ENCODE data around the gene ATN1.

ATN1 gene

GRCh38 chr12:6946920-6947374, 19.2 kb downstream of the ATN1 start:
- no peak for DNase-seq

GRCh38 chr12:6947615-6948014, 19.9 kb downstream of the ATN1 start:
- DNase-seq = no peak

- DNase-seq = no peak
Observed at GRCh38 chr12:6948873-6949594, 21.3 kb downstream of the ATN1 start.

- no peak for DNase-seq
Observed at GRCh38 chr12:6950401-6950801, 22.6 kb downstream of the ATN1 start.

- no peak for DNase-seq
Observed at GRCh38 chr12:6950811-6951540, 23.2 kb downstream of the ATN1 start, which contains the start of gene PTPN6. Gene PTPN6, plus strand, starts transcription at chr12:6951356. Its CDS starts 157 bp downstream, at chr12:6951513.

- no peak for DNase-seq
Observed at GRCh38 chr12:6951551-6952120, 23.9 kb downstream of the ATN1 start.

GRCh38 chr12:6952121-6952862, 24.5 kb downstream of the ATN1 start:
- DNase-seq = no peak

- no peak for DNase-seq
Observed at GRCh38 chr12:6952863-6953441, 25.2 kb downstream of the ATN1 start.

- DNase-seq = no peak
Observed at GRCh38 chr12:6953442-6954315, 25.9 kb downstream of the ATN1 start.

- no peak for DNase-seq
Observed at GRCh38 chr12:6954316-6955107, 26.8 kb downstream of the ATN1 start.

GRCh38 chr12:6955108-6956020, 27.6 kb downstream of the ATN1 start:
- no peak for DNase-seq

GRCh38 chr12:6956021-6956727, 28.4 kb downstream of the ATN1 start:
- DNase-seq = no peak

- DNase-seq = no peak
Observed at GRCh38 chr12:6957151-6957701, 29.5 kb downstream of the ATN1 start.

- no peak for DNase-seq
Observed at GRCh38 chr12:6957741-6958608, 30.2 kb downstream of the ATN1 start.

- DNase-seq = no peak
Observed at GRCh38 chr12:6958609-6959057, 30.9 kb downstream of the ATN1 start.

- no peak for DNase-seq
Observed at GRCh38 chr12:6959058-6959804, 31.5 kb downstream of the ATN1 start.

Measured in NCI-H446 treated with DMSO at 0.1 percent for 48 hours (cell line).